Renal pelvis (tissue), 4 donors: ENCODE data around the gene PML. TPM values are rescaled to one million over a fixed set of nuclear protein-coding genes. Genes with fewer than 3 reads are reported as not detected.
"Not testable (repeated sequence)": the region's sequence is repeated elsewhere in the genome, so short reads cannot be mapped to it uniquely, and the experiment has no call there.

Experiments
- DNase-seq: peaks from one replicate; pipeline ENCODE4 v3.0.0-alpha.2; 2013
- polyA plus RNA-seq, 3 donors: library from polyadenylated mRNA; unstranded; fragments of 120-200 nt; gene quantifications; one replicate each; pipeline ENCODE4 v1.2.1, GENCODE V29; 2013; ENCODE audit not compliant: insufficient read length in 3 of 3

The PML gene
- polyA plus RNA-seq, 3 donors = 33.6 to 37.7 (median 34.8) TPM

DNA sequence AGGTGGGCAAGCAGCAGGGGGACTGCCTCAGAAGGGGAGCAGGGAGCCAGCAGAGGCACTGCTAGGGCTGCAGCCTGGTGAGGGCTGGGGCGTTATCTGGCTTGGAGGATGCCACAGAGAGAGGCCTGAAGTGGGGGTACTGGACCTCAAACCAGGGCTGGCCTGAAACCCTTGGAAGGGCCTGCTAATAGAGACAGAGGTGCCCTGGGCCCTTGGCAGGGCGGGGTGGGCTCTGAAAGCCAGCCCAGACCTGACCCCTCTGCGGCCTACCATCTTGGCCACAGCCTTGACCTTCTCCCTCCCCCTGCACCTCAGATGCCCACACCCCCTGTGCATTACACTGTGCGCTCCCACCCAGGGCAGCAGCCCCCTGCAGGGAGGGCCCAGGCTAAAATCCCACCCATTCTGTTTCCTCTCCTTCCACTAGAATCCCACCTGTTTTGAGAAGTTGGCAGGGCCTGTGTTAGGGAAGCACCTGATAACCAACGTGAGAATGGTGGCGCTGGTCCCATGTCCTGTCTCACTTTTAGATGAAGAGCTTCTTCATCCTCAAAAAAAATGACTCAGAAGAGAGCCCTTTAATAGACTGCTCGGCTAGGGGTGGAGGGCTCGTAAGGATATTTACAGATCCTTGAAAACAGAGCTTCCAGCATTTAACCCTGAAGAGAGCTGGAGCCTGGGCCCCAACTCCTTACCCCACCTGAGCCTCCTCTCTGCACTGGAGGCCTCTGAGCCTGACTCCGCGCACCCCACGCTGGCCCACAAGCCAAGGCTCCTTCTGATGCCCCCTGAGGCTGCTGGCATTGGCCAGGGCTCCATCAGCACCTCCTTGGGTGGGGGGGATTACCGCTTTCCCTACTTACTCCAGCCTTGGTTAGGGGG is 38.4 kb upstream of the PML start:
- no peak for DNase-seq

DNA sequence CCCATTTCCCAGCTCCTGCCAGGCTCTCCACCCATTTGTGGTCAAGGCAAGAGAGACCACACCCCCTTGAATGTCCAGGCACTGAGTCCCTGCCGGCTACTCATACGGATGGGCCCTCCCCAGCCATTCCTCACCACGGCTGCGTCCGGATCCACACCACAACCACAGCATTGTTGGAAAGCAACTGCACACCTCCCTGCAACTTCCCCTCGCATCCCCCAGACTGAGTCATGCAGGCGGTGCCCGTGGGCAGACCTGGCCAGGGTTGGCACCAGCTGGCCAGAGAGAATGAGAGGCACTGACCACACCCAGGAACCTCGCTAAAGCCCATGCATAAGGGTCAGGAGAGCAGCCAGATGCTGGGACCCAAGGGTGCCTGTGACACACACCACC is 37.8 kb upstream of the PML start:
- no peak for DNase-seq

DNA sequence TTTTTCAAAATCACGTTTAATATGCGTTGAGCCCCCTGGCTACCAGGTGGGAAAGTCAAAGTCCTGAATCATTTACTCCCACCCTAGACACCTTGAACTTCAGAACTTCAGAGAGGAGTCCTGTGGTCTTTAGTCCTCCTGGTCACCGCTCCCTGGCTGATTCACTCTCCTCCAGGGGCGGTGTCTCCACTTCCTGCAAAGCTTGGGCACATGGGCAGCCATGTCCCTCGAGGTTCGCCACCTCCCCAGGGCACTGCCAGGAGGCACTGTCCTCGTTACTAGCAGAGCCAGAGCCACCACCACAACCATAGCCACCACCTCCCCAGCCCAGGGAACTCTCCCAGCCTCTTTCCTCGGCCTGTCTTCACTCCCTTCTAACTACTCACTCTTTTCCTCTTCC is 37.2 kb upstream of the PML start:
- DNase-seq = no peak

DNA sequence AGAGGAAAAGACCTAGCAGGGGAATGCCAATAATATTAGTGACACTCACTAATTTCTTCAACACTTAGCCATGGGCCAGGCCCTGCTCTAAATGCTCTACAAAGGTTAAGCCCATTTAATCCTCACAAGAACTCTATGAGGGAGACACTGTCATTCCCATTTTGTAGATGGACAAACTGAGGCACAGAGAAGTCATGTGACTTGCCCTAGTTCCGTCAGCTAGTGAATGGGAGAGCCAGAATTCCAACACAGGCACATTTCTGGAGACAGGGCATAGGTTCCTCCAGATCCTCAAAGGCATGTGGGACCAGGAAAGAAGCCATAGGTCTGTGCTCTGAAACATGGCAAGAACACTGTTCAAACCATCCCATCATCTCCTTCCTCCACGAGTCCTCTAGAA is 36.7 kb upstream of the PML start:
- DNase-seq = no peak

DNA sequence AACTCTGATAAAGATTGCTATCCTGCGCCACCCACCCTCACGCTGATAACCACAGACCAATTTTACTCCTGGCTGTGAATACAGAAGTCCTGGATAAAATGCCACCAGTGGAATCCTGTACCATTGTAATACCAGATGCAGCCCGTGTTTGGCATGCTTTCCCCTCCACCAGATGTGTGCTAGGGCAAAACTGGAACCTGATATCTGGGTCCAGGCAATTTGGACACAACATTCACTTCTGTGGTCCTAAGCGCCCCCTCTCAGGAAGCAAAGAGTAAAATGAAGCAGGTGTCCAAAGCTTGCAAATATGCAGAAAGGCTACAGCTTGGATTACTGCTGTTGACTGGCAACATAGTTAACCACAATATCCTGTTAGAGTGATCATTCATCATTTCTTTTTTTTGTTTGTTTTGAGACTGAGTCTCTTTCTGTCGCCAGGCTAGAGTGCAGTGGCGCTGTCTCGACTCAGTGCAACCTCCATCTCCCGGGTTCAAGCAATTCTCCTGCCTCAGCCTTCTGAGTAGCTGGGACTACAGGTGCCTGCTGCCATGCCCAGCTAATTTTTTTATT is 35.4 kb upstream of the PML start:
- no peak for DNase-seq

DNA sequence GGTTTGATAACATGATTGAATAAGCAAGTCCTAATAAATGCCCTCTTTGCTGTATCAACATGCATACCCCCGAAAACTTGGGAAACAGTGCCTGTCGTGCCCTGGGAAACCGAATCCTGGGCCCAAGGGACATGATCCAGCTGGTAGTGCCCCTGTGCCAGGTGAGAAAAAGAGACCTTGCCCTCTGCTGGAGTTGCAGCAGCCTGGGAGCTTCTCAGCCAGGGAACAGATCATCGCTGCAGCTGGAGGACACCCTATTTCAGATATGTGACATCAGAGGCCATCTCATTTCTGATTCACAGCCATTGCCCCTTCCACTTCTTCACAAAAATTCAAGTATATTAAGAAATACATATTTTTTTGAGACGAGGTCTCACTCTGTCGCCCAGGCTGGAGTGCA is 34.7 kb upstream of the PML start:
- DNase-seq = no peak

DNA sequence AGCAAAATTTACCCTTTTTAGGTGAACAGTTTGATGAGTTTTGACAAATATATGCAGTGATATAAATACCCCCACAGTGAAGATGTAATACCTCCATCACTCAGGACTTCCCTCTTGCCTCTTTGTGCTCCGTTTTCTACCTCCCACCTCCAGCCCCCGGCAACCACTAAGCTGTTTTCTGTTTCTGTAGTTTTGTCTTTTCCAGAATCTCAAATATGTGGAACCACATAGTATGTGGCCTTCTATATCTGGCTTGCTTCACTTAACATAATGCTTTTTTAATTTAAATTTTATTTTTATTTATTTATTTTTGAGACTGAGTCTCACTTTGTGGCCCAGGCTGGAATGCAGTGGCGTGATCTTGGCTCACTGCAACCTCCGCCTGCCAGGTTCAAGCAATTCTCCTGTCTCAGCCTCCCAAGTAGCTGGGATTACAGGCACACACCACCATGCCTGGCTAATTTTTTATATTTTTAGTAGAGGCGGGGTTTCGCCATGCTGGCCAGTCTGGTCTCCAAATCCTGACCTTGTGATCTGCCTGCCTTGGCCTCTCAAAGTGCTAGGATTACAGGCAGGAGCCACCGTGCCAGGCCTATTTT is 33.9 kb upstream of the PML start:
- not testable (repeated sequence) for DNase-seq

DNA sequence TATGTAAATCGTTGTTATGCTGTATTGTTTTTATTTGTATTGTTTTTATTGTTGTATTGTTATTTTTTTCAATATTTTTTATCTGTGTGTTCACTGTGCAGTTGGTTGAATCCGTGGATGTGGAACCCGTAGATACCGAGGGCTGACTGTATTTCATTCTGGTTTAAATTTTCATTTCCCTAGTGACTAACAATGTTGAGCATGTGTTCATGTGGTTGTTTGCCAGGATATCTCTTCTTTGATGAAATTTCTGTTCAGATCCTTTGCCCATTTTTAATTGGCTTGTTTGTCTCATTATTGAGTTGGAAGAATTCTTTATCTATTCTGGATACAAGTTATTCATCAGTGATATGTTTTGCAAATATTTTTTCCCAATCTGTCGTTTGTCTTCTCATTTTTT is 32.1 kb upstream of the PML start:
- no peak for DNase-seq

DNA sequence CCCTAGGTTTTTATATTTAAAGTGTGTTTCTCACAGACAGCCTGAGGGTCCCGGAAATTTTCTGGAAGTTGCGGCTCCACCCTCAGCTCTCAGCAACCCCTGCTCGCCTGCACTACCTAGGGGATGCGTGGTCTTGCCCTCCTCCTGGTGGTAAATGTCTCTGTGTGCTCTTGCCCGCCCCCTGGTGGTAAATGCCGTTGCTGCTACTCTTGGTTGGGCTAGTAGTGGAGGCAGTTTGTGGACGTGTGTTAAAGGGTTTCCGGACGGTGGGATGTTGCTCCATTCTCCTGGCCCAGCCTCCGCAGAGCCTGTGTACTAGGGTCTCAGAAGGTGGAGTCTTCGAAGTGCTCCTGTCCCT is 29.8 kb upstream of the PML start:
- DNase-seq = peak; percentile 77

DNA sequence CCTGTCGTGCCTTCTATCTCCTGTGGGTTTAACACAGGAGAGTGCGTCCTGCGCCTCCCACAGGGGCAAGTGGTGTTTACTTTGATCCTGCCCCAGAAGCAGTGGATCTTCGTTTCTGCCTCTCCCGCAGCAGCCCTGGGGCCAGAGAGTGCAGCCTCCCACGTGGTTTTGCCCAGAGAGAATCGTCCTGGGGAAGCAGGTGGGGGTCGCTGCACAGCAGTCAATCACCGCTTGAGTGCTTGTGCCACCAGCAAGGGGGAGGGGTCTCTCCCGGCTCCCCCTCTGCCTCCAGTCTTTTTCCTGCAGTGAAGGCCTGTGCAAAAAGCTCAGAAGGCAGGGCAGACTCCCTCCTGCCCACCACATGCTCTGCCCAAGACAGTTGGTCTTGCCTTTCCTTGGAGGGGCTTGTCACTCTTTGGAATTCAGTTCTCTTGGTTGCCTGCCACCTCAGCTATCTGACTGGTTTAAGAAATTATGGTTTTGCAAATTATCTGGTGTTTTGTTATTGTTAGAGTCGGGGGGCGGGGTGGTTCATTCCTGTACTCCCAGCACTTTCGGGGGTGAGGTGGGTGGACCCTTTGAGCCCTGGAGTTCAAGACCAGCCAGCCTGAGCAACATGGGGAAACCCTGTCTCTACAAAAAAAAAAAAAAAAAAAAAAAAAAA is 29.3 kb upstream of the PML start:
- DNase-seq = no peak

DNA sequence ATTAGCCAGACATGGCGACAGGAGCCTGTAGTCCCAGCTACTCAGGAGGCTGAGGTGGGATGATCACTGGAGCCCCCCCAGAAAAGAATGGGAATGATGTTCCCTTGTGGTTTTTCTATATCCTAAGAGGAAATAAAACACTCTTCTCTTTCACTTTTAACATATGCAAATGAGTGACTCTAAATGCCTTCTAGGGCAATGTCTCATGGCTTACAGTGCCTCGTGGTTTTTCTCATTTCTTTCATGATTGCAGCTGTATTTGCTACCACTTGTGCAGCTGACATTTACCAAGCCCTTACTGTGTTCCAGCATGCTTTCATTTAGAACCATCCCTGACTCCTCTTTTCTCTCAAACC is 28.8 kb upstream of the PML start:
- DNase-seq = no peak

DNA sequence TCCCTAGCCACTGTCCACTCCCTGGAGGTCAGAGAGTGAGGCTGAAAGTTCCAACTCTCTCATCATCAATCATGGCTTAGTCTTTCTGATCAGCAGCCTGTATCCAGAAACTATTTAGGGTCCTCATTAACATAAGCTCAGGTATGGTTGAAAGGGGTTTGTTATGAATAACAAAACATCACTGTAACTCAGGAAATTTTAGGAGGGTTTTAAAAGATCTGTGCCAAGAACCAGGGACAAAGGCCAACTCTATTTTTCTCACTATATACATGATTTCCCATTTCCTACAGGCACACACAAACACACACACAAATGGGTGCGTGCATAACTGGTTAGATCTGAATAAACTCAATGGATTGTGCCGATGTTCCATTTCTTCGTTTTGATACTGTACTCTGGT is 26.1 kb upstream of the PML start:
- DNase-seq = no peak

DNA sequence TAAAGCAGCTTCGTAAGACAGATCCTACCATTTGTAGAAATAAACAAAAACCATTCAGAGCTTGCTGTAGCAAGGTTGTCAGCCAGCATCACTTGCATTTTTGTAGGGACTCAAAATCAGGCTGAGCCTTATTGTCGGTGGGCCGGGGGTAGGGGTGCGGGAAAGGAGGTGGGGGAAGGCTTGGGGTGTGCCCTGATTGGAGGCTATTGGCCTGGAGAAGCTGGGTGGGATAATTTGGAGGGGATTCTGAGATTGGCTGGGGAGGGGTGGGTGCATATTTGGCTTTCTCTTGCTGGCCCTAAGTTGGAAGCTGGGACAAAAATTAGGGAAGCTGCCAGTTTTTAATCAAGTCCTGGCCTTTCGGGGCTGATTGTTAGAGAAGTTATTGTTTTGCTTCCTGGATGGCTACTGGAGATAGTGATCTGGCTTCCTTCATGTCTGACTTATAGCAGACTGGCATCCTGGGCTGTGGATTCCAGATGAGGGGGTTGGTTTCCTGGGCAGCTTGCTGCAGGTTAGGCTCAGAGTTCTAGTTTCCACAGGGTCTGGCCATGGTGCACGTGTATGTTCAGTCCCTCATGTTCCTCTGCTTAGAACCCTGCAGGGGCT is 25.3 kb upstream of the PML start:
- no peak for DNase-seq

DNA sequence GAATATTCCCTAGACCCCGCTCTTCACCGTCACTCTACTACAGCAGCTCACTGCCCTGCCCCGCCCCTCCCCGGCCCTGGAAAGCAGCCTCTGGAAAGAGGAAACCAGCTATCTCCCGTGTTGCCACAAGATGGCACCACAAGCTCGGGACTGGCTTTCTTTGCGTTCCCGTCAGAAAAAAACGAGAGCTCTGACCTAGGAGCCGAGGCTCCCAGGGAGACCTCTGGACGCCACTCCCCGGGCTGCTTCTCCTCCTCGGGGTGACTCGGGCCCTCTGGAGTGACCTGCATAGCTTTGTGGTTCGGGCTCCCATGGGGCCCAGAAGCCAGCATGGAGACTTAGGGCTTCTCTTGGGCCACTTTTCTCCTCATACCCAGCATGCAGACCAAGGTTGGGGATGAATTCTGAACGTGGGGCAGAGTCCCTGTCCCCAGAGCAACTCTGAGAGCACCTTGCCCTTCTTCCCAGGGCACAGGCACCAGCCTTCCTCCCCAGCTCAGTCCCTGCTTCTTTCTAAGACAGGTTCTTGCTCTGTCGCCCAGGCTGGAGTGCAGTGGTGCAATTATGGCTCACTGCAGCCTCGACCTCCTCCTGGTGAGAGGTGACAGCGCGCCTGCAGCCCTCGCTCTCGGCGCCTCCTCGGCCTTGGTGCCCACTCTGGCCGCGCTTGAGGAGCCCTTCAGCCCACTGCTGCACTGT is 21.4 kb upstream of the PML start:
- DNase-seq = peak; percentile 89

DNA sequence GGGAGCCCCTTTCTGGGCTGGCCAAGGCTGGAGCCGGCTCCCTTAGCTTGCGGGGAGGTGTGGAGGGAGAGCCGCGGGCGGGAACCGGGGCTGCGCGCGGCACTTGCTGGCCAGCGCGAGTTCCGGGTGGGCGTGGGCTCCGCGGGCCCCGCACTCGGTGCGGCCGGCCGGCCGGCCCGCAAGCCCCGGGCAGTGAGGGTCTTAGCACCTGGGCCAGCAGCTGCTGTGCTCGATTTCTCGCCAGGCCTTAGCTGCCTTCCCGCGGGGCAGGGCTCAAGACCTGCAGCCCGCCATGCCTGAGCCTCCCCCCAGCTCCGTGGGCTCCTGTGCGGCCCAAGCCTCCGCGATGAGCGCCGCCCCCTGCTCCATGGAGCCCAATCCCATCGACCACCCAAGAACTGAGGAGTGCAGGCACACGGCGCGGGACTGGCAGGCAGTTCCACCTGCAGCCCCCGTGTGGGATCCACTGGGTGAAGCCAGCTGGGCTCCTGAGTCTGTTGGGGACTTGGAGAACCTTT is 20.8 kb upstream of the PML start:
- DNase-seq = not testable (repeated sequence)

DNA sequence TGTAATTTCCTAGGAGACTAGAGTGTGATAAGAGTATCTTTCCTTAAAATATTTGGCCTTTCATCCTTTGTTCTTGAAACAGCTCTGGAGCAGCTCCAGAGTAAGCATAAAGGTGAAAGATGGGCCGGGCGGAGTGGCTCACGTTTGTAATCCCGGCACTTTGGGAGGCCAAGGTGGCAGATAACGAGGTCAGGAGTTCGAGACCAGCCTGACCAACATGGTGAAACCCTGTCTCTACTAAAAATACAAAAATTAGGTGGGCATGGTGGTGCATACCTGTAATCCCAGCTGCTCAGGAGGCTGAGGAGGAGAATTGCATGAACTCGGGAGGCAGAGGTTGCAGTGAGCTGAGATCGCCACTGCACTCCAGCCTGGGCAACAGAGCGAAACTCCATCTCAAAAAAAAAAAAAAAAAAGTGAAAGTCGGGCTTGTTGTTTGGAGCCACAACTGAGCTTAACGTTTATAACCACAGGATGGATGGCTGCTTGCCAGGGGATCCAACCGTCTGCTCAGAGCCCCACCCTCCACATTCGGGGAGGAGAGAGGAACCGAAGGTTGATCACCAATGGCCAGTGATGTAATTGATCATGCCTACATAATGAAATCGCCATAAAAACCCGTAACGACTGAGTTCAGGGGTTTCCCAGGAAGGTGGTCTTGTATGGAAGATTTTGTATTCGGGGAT is 18.9 kb upstream of the PML start:
- not testable (repeated sequence) for DNase-seq

DNA sequence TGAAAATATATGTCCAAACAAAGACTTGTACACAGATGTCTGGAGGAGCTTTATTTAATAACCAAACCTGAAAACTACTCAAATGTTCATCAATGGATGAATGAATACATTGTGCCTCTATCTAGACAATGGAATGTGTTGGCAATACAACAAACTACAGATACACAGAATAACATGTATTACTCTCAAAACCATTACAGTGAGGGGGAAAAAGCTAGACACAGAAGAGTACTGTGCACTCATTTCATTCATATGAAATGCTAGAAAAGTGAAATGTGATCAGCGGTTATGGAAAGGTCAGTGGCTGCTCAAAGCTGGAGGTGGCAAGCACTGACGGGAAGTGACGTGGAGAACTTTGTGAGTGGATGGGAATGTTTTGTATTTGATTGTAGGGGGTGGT is 15.6 kb upstream of the PML start:
- DNase-seq = no peak

DNA sequence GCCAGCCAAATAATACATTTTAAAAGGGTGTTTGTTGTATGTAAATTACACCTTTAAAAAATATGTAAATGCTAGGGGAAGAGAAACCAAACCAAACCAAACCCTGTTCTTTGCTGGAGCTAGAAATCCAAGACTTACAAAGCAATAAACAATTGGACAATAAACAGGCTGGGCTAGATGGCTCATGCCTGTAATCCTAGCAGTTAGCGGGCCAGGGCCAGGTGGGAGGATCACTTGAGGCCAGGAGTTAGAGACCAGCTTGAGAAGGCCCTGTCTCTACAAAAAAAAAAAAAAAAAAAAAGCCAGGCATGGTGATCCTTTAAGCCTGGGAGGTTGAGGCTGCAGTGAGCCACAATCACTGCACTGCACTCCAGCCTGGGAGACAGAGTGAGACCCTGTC is 14.9 kb upstream of the PML start:
- DNase-seq = no peak

DNA sequence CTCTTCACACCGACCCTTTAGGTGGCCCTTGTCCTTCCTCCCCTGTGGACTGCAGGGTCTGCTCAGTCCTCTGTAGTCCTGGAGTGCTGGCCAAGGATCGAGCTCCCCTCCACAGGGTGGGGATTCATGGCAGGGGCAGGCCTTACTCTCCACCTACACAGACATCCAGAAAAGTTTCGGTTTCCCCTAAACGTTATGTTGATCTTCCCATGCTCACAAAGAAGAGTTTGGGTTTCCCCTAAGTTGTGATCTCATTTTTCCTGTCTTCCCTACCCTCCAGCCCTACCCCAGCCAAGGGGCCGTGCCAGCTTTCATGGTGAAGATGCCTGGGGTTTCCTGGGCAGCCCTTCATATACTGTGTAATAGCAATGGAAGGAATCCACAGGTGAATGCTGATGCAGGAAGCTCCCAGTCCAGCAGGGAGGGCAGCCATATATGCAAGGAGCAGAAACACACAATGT is 12.7 kb upstream of the PML start:
- DNase-seq = no peak

DNA sequence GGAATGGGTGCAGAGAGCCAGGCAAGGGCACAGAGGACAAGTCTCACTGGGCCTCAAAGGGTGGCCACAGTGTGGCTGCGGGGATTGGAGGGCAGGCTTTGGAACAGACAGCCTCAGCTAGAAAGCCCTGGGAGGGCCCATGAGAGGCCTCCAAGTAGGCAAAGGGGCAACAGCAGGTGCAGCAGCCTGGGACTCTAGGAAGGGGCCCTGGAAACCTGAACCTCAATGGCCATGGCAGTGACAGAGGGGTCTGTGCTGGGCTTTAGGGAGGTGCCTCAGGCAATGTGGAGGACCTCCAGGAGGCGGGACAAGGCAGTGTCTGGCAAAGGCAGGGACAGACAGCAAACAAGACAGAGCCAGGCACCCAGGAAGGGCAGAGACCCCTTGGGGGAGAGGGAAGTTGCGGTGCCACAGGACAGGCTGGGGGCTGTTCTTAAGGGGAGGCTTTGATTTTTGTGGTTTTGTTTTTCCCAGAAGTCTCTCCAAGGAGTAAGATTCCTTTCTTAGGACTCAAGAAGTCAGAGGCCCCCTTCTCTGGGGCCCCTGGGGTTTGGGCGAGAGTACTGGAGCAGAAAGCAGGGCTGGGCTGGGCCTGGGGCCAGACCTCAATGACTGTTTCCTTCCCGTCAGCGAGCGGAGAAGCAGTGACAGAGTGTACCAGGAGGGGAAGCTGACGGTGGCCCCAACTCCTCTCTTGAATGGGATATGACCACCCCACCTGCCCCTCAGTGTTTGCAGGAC is 12.1 kb upstream of the PML start:
- DNase-seq = peak; percentile 73
